ENCODE measurements around the gene MALRD1.

DNA sequence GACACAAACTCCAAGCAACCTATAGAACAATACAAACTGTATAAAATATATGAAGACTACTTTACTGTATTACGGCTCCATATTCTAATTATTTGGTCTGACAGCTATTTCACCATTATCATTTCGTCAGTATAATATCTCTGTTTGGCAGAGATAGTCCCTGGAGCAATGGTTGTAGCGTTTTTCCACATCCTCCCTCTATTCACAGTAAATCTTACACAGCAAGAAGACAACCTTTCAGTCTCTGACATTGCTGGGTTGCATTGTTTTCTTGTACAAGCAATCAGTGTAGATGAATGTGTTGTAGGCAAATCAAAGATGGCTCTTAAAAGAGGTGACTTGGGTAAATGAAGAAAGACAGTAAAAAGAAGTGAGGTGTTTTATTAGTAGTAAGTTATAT, 662.0 kb downstream of the MALRD1 start:
- no peak for TF ChIP-seq EZH2phosphoT487 (IDR thresholded peaks at IDR 0.05; ENCODE audit: low read depth)
- TF ChIP-seq, protein P1, sequence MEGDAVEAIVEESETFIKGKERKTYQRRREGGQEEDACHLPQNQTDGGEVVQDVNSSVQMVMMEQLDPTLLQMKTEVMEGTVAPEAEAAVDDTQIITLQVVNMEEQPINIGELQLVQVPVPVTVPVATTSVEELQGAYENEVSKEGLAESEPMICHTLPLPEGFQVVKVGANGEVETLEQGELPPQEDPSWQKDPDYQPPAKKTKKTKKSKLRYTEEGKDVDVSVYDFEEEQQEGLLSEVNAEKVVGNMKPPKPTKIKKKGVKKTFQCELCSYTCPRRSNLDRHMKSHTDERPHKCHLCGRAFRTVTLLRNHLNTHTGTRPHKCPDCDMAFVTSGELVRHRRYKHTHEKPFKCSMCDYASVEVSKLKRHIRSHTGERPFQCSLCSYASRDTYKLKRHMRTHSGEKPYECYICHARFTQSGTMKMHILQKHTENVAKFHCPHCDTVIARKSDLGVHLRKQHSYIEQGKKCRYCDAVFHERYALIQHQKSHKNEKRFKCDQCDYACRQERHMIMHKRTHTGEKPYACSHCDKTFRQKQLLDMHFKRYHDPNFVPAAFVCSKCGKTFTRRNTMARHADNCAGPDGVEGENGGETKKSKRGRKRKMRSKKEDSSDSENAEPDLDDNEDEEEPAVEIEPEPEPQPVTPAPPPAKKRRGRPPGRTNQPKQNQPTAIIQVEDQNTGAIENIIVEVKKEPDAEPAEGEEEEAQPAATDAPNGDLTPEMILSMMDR (IDR thresholded peaks at IDR 0.05; ENCODE audit: low read depth, low read length): no peak

Measured in OCI-LY3 (cell line).